SKM-1 treated with dmso at 0.1 percent for 144 hours (cell line): ENCODE measurements around the gene ZNHIT2.
"Not testable (repeated sequence)": the region's sequence is repeated elsewhere in the genome, so short reads cannot be mapped to it uniquely, and the experiment has no call there.

Experiments used
- DNase-seq: peaks from one replicate; lab custom pipeline; 2025; ENCODE audit not compliant: unreplicated experiment; lab: John Stamatoyannopoulos, UW

The ZNHIT2 gene

DNA sequence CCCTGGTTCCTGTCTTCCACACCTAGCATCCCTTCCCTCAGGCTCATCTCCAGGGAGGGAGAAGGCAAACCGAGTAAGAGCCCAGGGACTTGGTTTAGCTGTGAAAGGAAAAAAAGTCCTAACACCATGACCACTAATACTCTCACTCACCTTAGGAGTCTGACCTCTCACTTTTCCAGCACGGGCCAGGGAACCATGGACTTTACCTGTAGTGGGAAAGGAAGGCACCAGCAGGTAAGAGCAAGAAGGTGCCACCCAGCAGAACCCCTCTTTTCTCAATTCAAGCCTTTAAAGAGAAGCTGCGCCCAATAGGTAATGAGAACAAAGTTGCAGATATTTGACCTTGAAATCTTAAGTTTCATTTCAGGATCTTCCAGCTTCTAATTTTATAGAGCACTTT, 3.3 kb upstream of the ZNHIT2 start:
- DNase-seq: no peak

DNA sequence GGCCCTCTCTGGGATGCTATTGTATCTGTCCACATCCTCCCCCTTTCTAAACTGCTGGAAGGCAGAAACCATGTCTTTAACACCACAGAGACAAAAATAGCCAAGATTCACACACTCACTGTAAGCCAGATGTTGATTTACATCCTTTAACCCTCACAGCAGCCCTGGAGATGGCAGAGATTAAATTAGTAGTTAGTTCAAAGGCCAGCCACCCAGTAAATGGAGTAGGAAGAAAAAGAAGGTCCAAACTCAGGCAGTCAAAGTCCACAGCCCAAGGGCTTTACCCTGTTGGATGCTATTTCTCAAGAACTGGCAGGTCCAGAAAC, 2.1 kb upstream of the ZNHIT2 start:
- no peak for DNase-seq

DNA sequence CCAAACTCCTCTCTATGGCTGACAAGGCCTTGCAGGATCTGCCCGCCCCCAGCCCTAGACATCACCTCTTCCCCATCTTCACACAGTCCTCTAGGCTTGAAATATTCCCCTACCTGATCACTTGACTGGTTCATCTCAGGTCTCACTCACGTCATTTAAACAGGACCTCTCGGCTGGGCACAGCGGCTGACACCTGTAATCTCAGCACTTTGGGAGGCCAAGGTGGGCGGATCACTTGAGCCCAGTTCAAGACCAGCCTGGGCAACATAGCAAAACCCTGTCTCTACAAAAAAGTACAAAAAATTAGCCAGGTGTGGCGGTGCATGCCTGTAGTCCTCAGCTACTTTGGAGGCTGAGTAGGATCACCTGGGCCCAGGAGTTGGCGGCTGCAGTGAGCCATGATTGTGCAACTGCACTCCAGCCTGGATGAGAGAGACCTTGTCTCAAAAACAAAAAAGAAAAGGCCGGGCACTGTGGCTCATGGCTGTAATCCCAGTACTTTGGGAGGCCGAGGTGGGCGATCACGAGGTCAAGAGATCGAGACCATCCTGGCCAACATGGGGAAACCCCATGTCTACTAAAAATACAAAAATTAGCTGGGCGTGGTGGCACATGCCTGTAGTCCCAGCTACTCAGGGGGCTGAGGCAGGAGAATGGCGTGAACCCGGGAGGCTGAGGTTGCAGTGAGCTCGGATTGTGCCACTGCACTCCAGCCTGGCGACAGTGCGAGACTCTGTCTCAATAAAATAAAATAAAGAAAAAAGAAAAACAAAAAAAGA, 1.6 kb upstream of the ZNHIT2 start:
- not testable (repeated sequence) for DNase-seq

DNA sequence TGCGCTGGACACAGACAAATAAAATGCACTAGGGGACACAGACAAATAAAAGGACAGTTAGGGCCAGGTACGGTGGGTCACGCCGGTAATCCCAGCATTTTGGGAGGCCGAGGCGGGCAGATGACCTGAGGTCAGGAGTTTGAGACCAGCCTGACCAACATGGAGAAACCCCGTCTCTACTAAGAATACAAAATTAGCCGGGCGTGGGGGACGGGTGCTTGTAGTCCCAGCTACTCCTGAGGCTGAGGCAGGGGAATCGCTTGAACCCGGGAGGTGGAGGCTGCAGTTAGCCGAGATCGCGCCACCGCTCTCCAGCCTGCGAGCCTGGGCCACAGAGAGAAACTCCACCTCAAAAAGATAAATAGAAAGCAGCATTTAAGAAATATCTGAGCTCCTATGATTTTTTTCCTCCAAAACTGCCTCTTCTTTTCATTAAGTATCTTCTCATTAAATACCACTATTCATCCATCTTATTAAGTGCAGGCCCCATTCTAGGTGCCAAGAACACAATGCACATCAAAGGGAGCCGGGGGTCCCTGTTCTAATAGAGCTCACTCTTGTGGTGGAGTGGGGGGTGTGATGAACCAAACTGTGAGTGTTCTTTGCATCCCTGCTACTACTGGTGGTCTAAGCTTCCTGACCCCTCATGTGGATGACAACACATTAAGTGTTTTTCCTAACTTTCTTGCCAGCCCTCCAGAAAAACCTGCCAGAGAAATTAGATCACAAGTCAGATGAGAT, 766 bp upstream of the ZNHIT2 start:
- DNase-seq: no peak

DNA sequence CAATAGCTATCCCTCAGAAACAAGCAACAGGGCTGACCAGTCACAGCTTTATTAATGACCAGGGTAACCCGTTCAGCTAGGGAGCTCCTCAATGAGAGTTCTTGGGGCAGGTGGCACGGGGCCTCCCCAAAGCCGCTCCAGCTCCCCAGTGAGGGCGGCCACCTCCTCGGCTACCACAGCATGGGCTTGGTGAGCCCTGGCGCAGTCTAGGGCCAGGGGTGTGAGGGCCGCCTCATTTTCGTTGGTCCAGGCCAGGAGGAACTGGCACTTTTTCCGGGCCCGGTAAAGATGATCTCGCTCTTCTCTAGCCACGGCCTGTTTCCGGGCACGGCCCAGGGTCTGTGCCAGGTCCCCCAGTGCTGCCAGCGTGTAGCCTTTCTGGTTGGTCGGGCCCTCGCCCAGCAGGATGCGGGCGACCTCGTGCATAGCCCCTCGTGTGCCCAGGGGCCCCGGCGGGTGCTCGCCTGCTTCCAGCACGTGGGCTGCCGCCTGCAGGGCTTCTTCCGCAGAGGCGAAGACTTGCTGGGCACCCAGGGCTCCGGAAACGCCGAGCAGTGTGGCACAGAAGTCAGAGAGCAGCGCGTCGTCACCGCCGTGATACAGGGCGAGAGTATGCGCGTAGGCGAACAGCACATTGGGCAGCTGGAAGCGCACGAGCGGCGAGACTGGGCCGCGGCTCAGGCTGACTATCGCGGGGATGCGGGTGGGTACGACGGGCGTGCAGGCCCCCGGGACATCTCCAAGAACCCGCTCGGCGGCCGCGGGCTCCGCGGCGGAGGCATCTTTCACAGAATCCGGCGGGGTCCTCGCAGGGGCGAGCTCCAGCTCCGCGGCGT, 913 bp downstream of the ZNHIT2 start:
- DNase-seq: no peak

DNA sequence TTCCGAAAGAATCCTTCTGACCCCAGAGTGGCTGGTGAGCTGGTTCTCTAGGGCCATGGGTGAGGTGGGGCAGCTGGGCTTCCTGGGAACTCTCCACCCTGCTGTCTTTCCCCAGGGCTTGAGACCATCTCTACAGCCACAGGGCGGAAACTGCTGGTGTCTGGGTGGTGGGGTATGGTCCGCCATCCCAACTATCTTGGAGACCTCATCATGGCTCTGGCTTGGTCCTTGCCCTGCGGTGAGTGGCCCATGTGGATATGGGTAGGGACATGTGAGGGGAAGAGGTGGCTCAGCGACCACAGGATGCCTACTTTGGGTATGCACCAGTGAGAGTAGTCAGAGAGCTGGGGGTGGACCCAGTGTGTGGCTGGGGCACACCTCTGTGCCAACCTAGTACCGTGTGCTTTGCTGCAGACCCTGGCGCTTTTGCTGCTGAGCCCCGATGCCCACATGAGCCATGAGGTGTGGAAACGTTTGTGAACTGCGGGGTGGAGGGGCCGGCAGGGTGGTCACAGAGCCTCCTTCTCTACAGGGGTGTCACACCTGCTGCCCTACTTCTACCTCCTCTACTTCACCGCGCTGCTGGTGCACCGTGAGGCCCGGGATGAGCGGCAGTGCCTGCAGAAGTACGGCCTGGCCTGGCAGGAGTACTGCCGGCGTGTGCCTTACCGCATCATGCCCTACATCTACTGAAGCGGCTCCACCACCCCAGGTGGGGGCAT, 2.0 kb downstream of the ZNHIT2 start:
- no peak for DNase-seq

DNA sequence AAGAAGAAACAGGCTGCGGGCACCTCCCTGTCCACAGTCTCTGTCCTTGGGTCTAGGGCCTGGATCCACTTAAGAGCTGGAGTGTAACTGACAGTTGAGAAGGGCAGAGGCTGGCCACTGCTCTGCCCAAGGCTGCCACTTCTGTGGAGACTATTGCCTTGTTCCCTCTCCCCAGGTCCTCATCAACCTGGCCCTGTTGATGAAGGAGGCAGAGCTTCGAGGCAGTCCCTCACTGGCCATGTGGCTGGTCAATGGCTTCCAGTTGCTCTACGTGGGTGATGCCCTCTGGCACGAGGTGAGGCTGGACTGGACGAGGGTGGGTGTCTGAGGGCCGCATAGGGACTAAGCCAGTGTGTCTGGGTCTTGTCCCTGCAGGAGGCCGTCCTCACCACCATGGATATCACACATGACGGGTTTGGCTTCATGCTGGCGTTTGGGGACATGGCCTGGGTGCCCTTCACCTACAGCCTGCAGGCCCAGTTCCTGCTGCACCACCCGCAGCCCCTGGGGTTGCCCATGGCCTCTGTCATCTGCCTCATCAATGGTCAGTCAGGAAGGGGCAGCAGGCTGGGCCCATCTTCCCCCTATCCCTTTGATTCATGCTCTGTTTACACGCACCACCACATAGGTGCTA, 2.8 kb downstream of the ZNHIT2 start:
- no peak for DNase-seq

DNA sequence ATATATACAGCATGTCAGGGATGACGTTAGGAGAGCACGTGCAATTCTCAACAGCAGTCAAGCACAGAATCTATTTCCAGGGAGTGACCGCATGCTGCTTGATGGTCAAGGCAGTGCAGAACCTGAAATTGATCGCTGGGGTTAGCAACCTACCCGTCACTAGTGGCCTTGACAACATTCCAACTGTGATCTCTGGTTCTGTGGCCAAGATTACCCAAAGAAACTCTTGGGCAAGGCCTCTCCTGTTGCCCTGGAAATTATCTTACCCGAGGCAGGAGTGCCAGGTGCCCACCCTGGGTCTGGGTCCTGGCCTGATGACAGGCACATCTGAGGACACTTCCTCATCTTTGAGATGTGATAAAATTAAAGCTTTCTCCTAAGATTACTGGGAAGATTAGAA, 3.7 kb downstream of the ZNHIT2 start:
- DNase-seq: no peak

DNA sequence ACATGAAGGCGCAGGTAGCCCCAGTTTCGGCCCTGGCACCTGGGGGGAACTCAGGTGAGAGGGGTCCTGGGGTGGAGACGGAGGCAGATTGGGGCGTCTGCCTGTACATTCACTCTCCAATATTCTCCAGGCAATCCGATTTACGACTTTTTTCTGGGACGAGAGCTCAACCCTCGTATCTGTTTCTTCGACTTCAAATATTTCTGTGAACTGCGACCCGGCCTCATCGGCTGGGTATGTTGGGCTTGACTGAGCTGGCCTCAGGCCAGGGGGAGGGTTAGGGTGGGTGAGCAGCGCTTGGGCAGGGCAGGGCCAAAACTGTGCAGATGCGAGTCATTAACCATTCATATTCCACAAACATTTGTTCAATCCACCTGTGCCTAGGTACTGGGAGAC, 4.1 kb downstream of the ZNHIT2 start:
- DNase-seq: no peak

DNA sequence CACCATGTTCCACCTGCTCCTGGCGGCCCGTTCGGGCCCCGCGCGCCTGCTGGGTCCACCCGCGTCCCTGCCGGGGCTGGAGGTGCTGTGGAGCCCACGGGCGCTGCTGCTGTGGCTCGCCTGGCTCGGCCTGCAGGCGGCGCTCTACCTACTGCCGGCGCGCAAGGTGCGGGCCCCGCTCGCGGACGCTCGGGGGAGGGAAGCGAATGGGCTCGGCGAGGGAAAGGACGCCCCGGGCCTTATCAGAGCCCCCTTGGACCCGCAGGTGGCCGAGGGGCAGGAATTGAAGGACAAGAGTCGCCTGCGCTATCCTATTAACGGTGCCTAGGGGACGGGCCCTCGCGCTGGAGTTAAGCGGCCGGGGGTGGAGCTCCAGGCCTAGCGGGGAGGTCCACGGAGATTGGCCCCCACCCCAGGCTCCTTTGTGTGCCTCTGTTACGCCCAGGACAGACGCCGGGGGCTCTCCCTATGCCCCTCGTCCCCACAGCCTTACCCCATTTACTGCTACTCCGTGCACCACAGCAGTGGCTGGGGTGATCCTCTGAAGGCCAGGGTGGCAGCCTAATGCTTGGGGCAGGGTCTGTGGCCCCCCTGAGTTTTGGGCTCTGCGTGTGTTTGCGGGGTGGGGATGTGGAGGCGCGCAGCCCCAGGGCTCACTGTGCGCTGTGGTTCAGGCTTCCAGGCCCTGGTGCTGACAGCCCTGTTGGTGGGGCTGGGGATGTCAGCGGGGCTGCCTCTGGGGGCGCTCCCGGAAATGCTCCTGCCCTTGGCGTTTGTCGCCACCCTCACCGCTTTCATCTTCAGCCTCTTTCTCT, 4.7 kb downstream of the ZNHIT2 start:
- peak; percentile 20 for DNase-seq

DNA sequence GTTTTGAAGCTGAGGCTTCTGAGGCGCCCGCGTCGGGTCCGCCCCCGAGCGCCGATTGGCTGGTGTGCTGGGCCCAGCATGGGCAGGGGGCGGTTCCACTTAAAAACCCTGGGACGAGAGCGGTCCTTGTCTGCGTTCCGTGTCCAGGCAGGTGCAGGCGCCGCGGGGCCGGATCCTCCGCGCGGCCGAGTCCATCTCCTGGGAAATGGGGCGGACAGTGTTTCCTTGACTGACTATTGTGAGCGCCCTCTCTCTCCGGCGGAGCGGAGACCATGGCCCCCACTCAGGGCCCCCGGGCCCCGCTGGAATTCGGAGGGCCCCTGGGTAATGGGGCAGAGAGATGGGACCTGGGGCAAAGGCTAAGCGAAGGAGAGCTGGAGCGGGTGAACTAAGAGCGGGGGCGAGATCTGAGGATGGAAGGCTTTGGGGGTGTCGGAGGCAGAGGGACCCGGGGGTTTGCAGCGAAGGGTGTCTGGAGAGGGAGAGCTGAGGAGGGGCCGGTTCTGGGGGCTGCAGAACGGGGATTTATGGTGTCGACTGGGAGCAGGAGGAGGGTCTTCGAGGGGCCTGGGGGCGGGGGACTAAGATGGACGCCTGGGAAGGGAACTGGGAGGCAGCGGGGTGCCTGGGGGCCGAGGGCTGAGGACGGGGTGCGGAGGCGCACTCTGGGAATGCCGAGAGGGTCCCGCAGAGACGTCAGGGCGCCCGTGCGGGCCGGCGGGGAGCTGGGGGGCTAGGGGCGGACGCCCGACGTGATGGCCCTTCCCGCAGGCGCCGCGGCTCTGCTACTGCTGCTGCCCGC, 5.6 kb downstream of the ZNHIT2 start, which contains the start of gene TM7SF2:
Gene TM7SF2, plus strand, starts transcription at position 129 of the 802 bp plus-strand sequence. Its CDS starts 144 bp downstream, at position 273.
- no peak for DNase-seq

DNA sequence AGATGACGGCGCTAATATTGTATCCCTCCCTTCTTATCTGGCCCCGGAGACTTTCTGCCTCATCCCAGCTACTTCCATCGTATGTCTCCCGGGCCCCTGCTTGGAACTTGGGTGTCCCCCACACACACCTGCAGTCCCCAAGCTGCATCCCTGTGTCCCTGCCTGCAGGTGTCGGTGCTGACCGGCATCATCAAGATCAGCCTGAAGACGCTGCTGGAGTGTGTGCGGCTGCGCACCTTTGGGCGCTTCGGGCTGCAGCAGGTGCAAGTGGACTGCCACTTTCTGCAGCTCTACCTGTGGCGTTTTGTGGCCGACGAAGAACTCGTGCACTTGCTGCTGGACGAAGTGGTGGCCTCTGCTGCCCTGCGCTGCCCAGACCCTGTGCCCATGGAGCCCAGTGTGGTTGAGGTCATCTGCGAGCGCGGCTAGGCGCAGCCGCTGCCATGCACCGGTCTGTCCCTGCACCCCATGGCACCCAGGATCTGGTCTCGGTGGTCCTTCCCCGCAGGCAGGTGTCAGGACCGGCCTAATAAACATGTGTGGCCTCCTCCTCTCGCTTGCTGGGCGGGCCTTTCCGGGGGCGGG, 6.2 kb downstream of the ZNHIT2 start:
- no peak for DNase-seq

DNA sequence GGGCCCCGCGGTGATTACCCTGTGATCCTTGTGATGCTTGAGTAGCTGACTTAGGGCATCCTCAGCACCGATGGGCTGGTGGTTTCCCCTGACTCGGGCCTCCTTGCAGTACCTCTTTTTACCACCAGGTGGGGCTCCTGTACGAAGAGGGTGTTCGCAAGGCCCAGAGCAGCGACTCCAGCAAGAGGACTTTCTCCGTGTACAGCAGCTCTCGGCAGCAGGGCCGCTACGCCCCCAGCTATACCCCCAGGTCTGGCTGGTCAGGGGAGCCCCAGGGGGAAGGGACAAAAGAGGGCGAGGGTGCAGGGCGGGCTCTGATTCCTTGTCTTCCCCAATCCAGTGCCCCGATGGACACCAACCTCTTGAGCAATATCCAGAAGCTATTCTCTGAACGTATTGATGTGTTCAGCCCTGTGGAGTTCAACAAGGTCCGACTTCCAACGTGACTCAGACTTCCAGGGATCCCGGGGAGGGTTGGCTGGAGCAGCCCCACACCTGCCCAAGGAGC, 7.1 kb downstream of the ZNHIT2 start:
- DNase-seq: peak; percentile 57

DNA sequence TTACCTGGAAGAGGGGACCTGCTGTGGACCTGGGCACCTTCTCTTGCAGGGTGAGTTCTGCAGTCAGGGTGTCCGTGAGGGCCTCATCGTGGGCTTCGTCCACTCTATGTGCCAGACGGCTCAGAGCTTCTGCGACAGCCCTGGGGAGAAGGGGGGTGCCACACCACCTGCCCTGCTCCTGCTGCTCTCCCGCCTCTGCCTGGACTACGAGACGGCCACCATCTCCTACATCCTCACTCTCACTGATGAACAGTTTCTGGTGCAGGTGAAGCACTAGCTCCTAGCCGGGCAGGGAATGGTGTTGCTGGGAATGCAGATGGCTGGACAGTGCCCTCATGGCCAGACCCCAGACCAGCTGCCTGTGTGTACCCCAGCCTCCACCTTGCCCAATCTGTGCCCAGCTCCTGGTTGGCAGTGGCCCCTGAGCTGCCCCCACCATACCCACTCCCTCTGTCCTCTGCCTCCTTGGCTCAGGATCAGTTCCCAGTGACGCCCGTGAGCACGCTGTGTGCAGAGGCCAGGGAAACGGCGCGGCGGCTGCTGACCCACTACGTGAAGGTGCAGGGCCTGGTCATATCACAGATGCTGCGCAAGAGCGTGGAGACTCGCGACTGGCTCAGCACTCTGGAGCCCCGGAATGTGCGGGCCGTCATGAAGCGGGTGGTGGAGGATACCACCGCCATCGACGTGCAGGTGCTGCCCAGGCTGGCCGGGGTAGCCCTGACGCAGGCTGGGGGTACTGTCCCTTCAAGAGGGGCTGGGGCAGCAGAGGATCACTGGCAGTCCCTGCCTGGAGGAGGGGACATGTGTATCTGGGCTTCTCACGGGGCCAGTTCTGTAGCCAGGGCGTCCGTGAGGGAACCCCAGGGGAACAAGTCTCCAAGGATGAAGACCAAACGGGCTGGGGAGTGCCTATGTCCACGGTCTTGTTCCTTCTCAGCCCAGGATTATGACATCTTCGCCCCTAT, 8.0 kb downstream of the ZNHIT2 start:
- DNase-seq: no peak

DNA sequence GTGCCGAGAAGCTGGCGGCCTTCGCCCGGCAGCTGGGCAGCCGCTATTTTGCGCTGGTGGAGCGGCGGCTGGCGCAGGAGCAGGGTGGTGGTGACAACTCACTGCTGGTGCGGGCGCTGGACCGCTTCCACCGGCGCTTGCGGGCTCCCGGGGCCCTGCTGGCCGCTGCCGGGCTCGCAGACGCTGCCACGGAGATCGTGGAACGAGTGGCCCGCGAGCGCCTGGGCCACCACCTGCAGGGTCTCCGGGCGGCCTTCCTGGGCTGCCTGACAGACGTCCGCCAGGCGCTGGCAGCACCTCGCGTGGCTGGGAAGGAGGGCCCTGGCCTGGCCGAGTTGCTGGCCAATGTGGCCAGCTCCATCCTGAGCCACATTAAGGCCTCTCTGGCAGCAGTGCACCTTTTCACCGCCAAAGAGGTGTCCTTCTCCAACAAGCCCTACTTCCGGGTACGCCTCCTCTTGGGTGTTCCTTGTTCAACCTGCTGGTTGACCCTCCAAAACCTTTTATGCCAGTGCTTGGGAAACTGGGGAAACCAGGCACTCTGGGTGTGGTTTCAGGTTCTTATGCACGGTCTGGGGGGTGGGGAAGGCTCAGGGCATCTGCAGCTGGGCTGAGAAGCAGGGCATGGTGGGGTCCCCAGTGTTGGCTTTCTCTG, 8.9 kb downstream of the ZNHIT2 start:
- no peak for DNase-seq

DNA sequence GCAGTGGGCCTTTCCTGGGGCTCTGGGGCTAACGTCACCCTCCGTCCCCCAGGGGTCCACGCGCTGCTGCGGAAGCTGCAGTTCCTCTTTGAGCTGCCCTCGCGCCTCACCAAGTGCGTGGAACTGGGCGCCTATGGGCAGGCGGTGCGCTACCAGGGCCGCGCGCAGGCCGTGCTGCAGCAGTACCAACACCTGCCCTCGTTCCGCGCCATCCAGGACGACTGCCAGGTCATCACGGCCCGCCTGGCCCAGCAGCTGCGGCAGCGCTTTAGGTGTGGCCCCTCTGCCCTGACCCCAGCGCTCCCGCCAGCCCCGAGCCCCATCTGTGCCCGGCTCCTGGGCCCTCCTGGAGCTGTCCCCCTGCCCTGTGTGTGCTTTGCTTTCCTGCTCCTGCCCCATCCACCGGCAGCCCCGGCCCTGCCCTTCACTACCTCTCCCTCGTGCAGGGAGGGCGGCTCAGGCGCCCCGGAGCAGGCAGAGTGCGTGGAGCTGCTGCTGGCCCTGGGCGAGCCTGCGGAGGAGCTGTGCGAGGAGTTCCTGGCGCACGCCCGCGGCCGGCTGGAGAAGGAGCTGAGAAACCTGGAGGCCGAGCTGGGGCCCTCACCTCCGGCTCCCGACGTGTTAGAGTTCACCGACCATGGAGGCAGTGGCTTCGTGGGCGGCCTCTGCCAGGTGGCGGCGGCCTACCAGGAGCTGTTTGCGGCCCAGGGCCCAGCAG, 9.6 kb downstream of the ZNHIT2 start:
- no peak for DNase-seq
